Tibial nerve (tissue), 4 donors: ENCODE results near the gene ST6GALNAC4.

Experiments
- CTCF ChIP-seq, 5 experiments: fragments of 200-600 bp in 3 of 5; fragments of 450-650 bp in 2 of 5; sonication (generic) in 3 of 5; IDR thresholded peaks; one replicate each; pipeline ENCODE4 v1.5.1; 2016 to 2019; ENCODE audit warnings: antibody characterized with exemption in 5 of 5, mild to moderate bottlenecking in 3 of 5, moderate library complexity in 2 of 5
- EP300 ChIP-seq, 2 donors: sonication (generic); formaldehyde crosslinking; IDR thresholded peaks; one replicate each; pipeline ENCODE4 v1.6.1; 2017; ENCODE audit warnings: antibody characterized with exemption in 2 of 2, mild to moderate bottlenecking in 1 of 2
- POLR2A ChIP-seq, 2 donors: fragments of 450-650 bp; IDR thresholded peaks; one replicate each; pipeline ENCODE4 v1.6.1; 2017; ENCODE audit warnings: antibody characterized with exemption in 2 of 2, mild to moderate bottlenecking in 2 of 2, moderate library complexity in 2 of 2

DNA sequence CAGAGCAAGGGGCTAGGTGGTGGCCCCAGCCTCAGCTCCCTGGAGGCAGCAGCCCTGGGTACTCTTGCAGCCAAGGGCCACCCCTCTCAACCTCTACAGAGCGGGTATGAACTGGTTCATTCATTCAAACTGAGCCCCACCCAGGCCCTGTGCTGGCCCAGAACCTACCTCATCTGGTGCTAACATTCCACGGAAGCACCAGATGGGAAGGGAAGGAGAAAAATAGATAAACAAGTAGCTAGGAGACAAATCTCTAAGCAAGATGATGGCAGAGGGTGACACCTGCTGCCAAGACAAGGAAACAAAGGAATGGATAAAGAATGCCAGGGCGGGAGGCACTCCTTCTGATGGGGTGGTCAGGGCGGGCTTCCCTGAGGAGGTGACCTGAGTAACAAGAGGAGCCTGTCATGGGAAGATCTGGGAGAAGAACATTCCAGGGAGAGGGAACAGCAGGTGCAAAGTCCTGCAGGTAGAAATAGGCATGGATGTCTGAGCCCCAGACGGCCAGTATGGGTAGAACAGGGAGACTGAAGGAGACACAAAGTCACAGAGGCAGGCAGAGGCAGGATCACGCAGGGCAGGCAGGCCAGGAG is 6.1 kb downstream of the ST6GALNAC4 start:
- TF ChIP-seq POLR2A (IDR thresholded peaks at IDR 0.05) (no peak), CTCF (IDR thresholded peaks at IDR 0.05) (peak in 3 of 5 experiments; percentile 10 to 34 (median 13)), EP300 (IDR thresholded peaks at IDR 0.05) (no peak)
